Caco-2 (cell line): ENCODE measurements around the gene FOXO3. TPM values are rescaled to one million over a fixed set of nuclear protein-coding genes. Genes with fewer than 3 reads are reported as not detected.

Source experiments
- BruUV-seq: library from RNA; stranded (reverse); fragments of 400-500 nt; replicated peaks from 2 replicates; lab custom pipeline; 2021; lab: Mats Ljungman, UMichigan
- CTCF ChIA-PET: fragments of 300-600 bp; sonication (Branson Sonifier 250); formaldehyde crosslinking; loops from one replicate; lab custom pipeline; 2022; ENCODE audit warnings: antibody characterized with exemption; lab: Charles Lee
- POLR2A ChIA-PET: fragments of 300-600 bp; sonication (Branson Sonifier 250); formaldehyde crosslinking; loops from one replicate; lab custom pipeline; 2022; ENCODE audit warnings: antibody characterized with exemption; lab: Charles Lee
- DNase-seq, 2 experiments: peaks; one replicate each; pipeline versions ENCODE4 v3.0.0 to v3.0.0-alpha.2; 2020 to 2022
- H3K27me3 ChIP-seq: replicated peaks from 2 replicates; pipeline ENCODE4 v1.6.0; 2011; ENCODE audit warnings: low read length; ENCODE audit not compliant: control insufficient read depth, insufficient read depth
- H3K36me3 ChIP-seq: 2 replicates; pipeline ENCODE4 v1.5.1; 2011; ENCODE audit warnings: low read length; ENCODE audit not compliant: control insufficient read depth, insufficient read depth
- H3K4me1 ChIP-seq: fragments of 250-450 bp; sonication (Bioruptor Pico); 2 replicates; pipeline ENCODE4 v1.5.1; 2020; ENCODE audit warnings: mild to moderate bottlenecking
- H3K4me3 ChIP-seq: 2 replicates; pipeline ENCODE4 v1.5.1; 2011; ENCODE audit warnings: low read depth, mild to moderate bottlenecking, control low read depth, low read length
- H3K9me3 ChIP-seq: fragments of 250-450 bp; sonication (Bioruptor Pico); 2 replicates; pipeline ENCODE4 v1.5.1; 2020; ENCODE audit warnings: mild to moderate bottlenecking, moderate library complexity
- H3K27ac Mint-ChIP-seq: one replicate; pipeline ENCODE4 v1.8.0; 2022; ENCODE audit warnings: mixed read lengths; ENCODE audit not compliant: unreplicated experiment
- H3K27me3 Mint-ChIP-seq: one replicate; pipeline ENCODE4 v1.8.0; 2022; ENCODE audit warnings: mixed read lengths; ENCODE audit not compliant: insufficient read depth, unreplicated experiment
- H3K36me3 Mint-ChIP-seq: one replicate; pipeline ENCODE4 v1.8.0; 2022; ENCODE audit warnings: mild to moderate bottlenecking, mixed read lengths; ENCODE audit not compliant: insufficient read depth, unreplicated experiment
- H3K4me1 Mint-ChIP-seq: one replicate; pipeline ENCODE4 v1.8.0; 2022; ENCODE audit warnings: low read depth, mixed read lengths; ENCODE audit not compliant: unreplicated experiment
- H3K4me3 Mint-ChIP-seq: one replicate; pipeline ENCODE4 v1.8.0; 2022; ENCODE audit warnings: mild to moderate bottlenecking, moderate library complexity, mixed read lengths; ENCODE audit not compliant: unreplicated experiment
- H3K9me3 Mint-ChIP-seq: one replicate; pipeline ENCODE4 v1.8.0; 2022; ENCODE audit warnings: mixed read lengths; ENCODE audit not compliant: unreplicated experiment
- CTCF ChIP-seq, 2 experiments: fragments of 200-600 bp in 1 of 2; IDR thresholded peaks; 1 replicate in 1 of 2; 2 replicates in 1 of 2; pipeline versions ENCODE4 v1.5.1 to v1.8.0; 2011 to 2022; ENCODE audit warnings: antibody characterized with exemption in 1 of 2, control low read depth in 1 of 2, inconsistent platforms in 1 of 2, low read depth in 1 of 2, low read length in 1 of 2, mild to moderate bottlenecking in 1 of 2, moderate library complexity in 1 of 2; ENCODE audit not compliant: insufficient read depth in 1 of 2, severe bottlenecking in 1 of 2, unreplicated experiment in 1 of 2
- intact Hi-C: fragments of 100-400 bp; cut with micrococcal nuclease; formaldehyde crosslinking; loops from one replicate; pipeline ENCODE4 v1.10.0; 2022; ENCODE audit not compliant: unreplicated experiment
- total RNA-seq: library from RNA; stranded (reverse); gene quantifications from 2 replicates; pipeline ENCODE4 v1.2.3, GENCODE V29; 2022

Gene FOXO3
- total RNA-seq, 1 experiment from 2014 or later = 34.3 TPM

GRCh38 chr6:108618623-108619152 is 58.0 kb downstream of the FOXO3 start:
- no TSS peak for BruUV-seq
- Histone ChIP-seq H3K9me3 (no peaks in the 10 kb centered on the region), H3K36me3 (no peaks in the 10 kb centered on the region), H3K27me3 (no peaks in the 10 kb centered on the region), H3K4me1 (no peaks in the 10 kb centered on the region), H3K4me3 (no peak overlapping the region)
- H3K36me3 Mint-ChIP-seq = no peaks in the 10 kb centered on the region
- no peak overlapping the region for H3K27ac Mint-ChIP-seq
- ChIA-PET CTCF (no interaction called here), POLR2A (no interaction called here)
- H3K4me1 Mint-ChIP-seq = peaks cover 8% of the 10 kb centered on the region
- H3K4me3 Mint-ChIP-seq = no peak overlapping the region
- TF ChIP-seq CTCF (IDR thresholded peaks at IDR 0.05; ENCODE audit: insufficient read depth in 1 of 2, low read depth in 1 of 2, low read length in 1 of 2, severe bottlenecking in 1 of 2, unreplicated experiment in 1 of 2) = no peak
- no peaks in the 10 kb centered on the region for H3K27me3 Mint-ChIP-seq
- no peak for DNase-seq
- intact Hi-C loops = no loop called here
- peaks cover 4% of the 10 kb centered on the region for H3K9me3 Mint-ChIP-seq

GRCh38 chr6:108619431-108620197 is 58.9 kb downstream of the FOXO3 start:
- Mint-ChIP-seq H3K27me3 (no peaks in the 10 kb centered on the region), H3K36me3 (no peaks in the 10 kb centered on the region), H3K27ac (no peak overlapping the region), H3K4me3 (no peak overlapping the region), H3K4me1 (peaks cover 6% of the 10 kb centered on the region), H3K9me3 (no peaks in the 10 kb centered on the region)
- H3K27me3 ChIP-seq = no peaks in the 10 kb centered on the region
- intact Hi-C loops = no loop called here
- H3K36me3 ChIP-seq = no peaks in the 10 kb centered on the region
- BruUV-seq = no TSS peak
- H3K4me1 ChIP-seq = no peaks in the 10 kb centered on the region
- no peak overlapping the region for H3K4me3 ChIP-seq
- POLR2A ChIA-PET = no interaction called here
- DNase-seq = no peak
- TF ChIP-seq CTCF (IDR thresholded peaks at IDR 0.05; ENCODE audit: insufficient read depth in 1 of 2, low read depth in 1 of 2, low read length in 1 of 2, severe bottlenecking in 1 of 2, unreplicated experiment in 1 of 2) = no peak
- CTCF ChIA-PET = no interaction called here
- H3K9me3 ChIP-seq = no peaks in the 10 kb centered on the region

- TF ChIP-seq CTCF (IDR thresholded peaks at IDR 0.05; ENCODE audit: insufficient read depth in 1 of 2, low read depth in 1 of 2, low read length in 1 of 2, severe bottlenecking in 1 of 2, unreplicated experiment in 1 of 2) = no peak
- Mint-ChIP-seq H3K4me3 (no peak overlapping the region), H3K9me3 (no peaks in the 10 kb centered on the region), H3K4me1 (no peaks in the 10 kb centered on the region), H3K27ac (no peak overlapping the region), H3K27me3 (no peaks in the 10 kb centered on the region), H3K36me3 (no peaks in the 10 kb centered on the region)
- H3K4me3 ChIP-seq = no peak overlapping the region
- H3K36me3 ChIP-seq = no peaks in the 10 kb centered on the region
- no peak for DNase-seq
- intact Hi-C loops = no loop called here
- no peaks in the 10 kb centered on the region for H3K4me1 ChIP-seq
- ChIA-PET POLR2A (no interaction called here), CTCF (no interaction called here)
- no peaks in the 10 kb centered on the region for H3K9me3 ChIP-seq
- no peaks in the 10 kb centered on the region for H3K27me3 ChIP-seq
- BruUV-seq = no TSS peak
These were observed 60.4 kb downstream of the FOXO3 start for GRCh38 chr6:108621117-108621516.
